ENCODE data around the gene TRIM28.
"Not testable (repeated sequence)": the region's sequence is repeated elsewhere in the genome, so short reads cannot be mapped to it uniquely, and the experiment has no call there.

Gene TRIM28

DNA sequence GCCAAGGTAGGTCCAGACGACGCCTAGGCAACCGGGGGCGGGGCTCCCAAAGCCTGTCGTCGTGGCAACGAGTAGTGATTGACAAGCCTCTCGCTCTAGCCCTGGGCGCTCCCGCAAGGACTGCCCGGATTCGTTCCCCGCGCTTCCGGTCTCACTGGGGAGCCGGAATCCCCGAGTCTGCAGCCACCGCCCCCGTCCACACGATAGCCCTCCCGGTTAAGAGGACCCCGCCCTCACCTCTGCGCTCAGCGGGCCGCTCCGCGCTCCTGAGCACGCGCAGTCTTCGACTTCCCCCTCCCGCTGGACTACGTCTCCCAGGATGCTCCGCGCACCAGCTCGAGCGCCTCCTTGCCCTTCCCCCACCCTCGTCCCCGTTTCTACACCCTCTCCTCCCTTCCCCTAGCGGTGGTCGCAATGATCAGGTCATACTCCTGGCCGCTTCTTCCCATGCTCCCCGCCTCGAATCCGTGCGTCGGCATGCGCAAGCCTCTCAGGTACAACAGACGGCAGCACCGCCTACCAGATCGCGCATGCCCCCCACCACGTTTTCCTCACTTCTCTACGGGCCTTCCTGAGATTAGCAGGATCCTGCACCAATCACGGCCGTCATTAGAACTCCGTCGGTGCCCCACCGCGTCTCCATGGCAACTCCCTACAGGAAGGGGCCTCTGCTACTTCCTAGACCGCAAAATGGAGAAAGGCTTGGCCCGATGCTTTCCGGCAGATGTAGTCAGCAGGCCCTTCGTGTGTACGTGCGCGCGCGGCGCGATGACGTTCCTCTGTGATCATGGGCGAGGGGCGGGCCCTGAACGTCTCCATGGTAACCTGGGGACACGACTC lies 29.2 kb downstream of the TRIM28 start, which contains the start of gene MZF1:
Gene MZF1 (minus strand): TSS at position 518 of the 840 bp plus-strand sequence. CDS start 1,946 bp downstream, outside the sequence.
- H3K36me3 ChIP-seq (ENCODE audit: control insufficient read depth, insufficient read depth, low read length) = no peaks in the 10 kb centered on the region
- H3K4me1 ChIP-seq (ENCODE audit: control insufficient read depth, insufficient read depth, low read length) = peaks cover 10% of the 10 kb centered on the region
- H3K27me3 ChIP-seq (ENCODE audit: control insufficient read depth, insufficient read depth, low read length) = no peaks in the 10 kb centered on the region
- peak within 1 kb of the TSS; percentile 99 for H3K4me3 ChIP-seq (ENCODE audit: low read length)
- H3K9ac ChIP-seq (ENCODE audit: low read length) = peak within 1 kb of the TSS; percentile 100
- H3K27ac ChIP-seq (ENCODE audit: low read depth, low read length) = peak within 1 kb of the TSS; percentile 100

GRCh38 chr19:58573658-58574164 lies 29.8 kb downstream of the TRIM28 start:
- H3K9ac ChIP-seq (ENCODE audit: low read length) = peak overlapping the region; percentile 45
- peaks cover 10% of the 10 kb centered on the region for H3K4me1 ChIP-seq (ENCODE audit: control insufficient read depth, insufficient read depth, low read length)
- H3K4me3 ChIP-seq (ENCODE audit: low read length) = peak overlapping the region; percentile 99
- no peaks in the 10 kb centered on the region for H3K27me3 ChIP-seq (ENCODE audit: control insufficient read depth, insufficient read depth, low read length)
- H3K36me3 ChIP-seq (ENCODE audit: control insufficient read depth, insufficient read depth, low read length) = no peaks in the 10 kb centered on the region
- peak overlapping the region; percentile 100 for H3K27ac ChIP-seq (ENCODE audit: low read depth, low read length)

GRCh38 chr19:58575183-58576041 lies 31.5 kb downstream of the TRIM28 start:
- peaks cover 10% of the 10 kb centered on the region for H3K4me1 ChIP-seq (ENCODE audit: control insufficient read depth, insufficient read depth, low read length)
- H3K9ac ChIP-seq (ENCODE audit: low read length) = peak overlapping the region; percentile 80
- H3K27ac ChIP-seq (ENCODE audit: low read depth, low read length) = peak overlapping the region; percentile 95

DNA sequence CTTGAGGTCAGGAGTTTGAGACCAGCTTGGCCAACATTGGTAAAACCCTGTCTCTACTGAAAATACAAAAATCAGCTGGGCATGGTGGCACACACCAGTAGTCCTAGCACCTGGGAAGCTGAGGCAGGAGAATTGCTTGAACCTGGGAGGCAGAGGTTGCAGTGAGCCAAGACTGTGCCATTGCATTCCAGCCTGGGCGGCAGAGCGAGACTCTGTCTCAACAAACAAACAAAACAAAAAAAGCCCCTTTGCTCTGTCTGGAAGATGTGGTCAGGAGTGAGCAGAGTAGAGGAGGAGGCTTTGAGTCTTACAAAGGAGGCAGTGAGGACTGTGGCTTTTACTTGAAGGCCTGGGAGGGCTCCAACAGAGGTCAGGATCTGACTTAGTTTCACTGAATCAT lies 33.7 kb downstream of the TRIM28 start:
- H3K4me3 ChIP-seq (ENCODE audit: low read length); H3K27me3 ChIP-seq (ENCODE audit: control insufficient read depth, insufficient read depth, low read length); H3K9ac ChIP-seq (ENCODE audit: low read length); H3K36me3 ChIP-seq (ENCODE audit: control insufficient read depth, insufficient read depth, low read length); H3K27ac ChIP-seq (ENCODE audit: low read depth, low read length): not testable (repeated sequence)
- peaks cover 19% of the 10 kb centered on the region for H3K4me1 ChIP-seq (ENCODE audit: control insufficient read depth, insufficient read depth, low read length)

More at GRCh38 chr19:58575183-58576041, 31.5 kb downstream of the TRIM28 start:
- H3K27me3 ChIP-seq (ENCODE audit: control insufficient read depth, insufficient read depth, low read length) = no peaks in the 10 kb centered on the region
- no peaks in the 10 kb centered on the region for H3K36me3 ChIP-seq (ENCODE audit: control insufficient read depth, insufficient read depth, low read length)
- H3K4me3 ChIP-seq (ENCODE audit: low read length) = peak overlapping the region; percentile 82

- Histone ChIP-seq H3K27me3 (ENCODE audit: control insufficient read depth, insufficient read depth, low read length) (no peaks in the 10 kb centered on the region), H3K4me3 (ENCODE audit: low read length) (no peak overlapping the region), H3K4me1 (ENCODE audit: control insufficient read depth, insufficient read depth, low read length) (peaks cover 19% of the 10 kb centered on the region), H3K9ac (ENCODE audit: low read length) (no peak overlapping the region), H3K27ac (ENCODE audit: low read depth, low read length) (no peak overlapping the region), H3K36me3 (ENCODE audit: control insufficient read depth, insufficient read depth, low read length) (peaks cover 5% of the 10 kb centered on the region)
These were observed 34.4 kb downstream of the TRIM28 start for GRCh38 chr19:58578012-58578925.

DNA sequence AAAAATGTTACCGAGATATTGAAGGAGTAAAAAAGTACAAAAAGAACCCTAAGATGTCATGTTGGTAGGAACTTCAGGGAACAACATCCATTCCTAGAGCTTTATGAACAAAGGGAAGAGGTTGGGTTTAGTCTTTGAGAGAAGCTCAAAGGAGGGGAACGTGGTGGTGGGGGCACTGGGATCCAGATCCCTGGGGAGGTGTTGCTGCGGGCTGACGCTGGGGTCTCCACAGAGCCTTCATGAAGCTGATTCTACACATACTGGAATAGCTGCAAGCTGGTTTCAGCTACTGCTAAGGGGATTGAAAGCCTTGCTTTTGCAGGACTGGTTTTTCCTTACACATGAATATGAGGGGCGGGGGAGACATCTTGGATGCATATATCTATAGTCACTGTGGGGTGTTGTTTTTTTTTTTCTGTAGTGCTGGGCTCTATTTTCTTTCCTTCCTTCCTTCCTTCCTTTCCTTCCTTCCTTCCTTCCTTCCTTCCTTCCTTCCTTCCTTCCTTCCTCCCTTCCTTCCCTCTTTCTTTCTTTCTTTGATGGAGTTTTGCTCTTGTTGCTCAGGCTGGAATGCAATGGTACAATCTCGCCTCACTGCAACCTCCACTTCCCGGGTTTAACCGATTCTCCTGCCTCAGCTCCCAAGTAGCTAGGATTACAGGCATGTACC lies 35.7 kb downstream of the TRIM28 start:
- no peaks in the 10 kb centered on the region for H3K27me3 ChIP-seq (ENCODE audit: control insufficient read depth, insufficient read depth, low read length)
- no peak overlapping the region for H3K9ac ChIP-seq (ENCODE audit: low read length)
- H3K27ac ChIP-seq (ENCODE audit: low read depth, low read length) = no peak overlapping the region
- H3K36me3 ChIP-seq (ENCODE audit: control insufficient read depth, insufficient read depth, low read length) = peaks cover 9% of the 10 kb centered on the region
- no peak overlapping the region for H3K4me3 ChIP-seq (ENCODE audit: low read length)
- peaks cover 13% of the 10 kb centered on the region for H3K4me1 ChIP-seq (ENCODE audit: control insufficient read depth, insufficient read depth, low read length)

GRCh38 chr19:58581227-58582141 lies 37.6 kb downstream of the TRIM28 start:
- peaks cover 9% of the 10 kb centered on the region for H3K36me3 ChIP-seq (ENCODE audit: control insufficient read depth, insufficient read depth, low read length)
- no peak overlapping the region for H3K9ac ChIP-seq (ENCODE audit: low read length)
- H3K4me1 ChIP-seq (ENCODE audit: control insufficient read depth, insufficient read depth, low read length) = peaks cover 9% of the 10 kb centered on the region
- peak overlapping the region; percentile 2 for H3K4me3 ChIP-seq (ENCODE audit: low read length)
- H3K27ac ChIP-seq (ENCODE audit: low read depth, low read length) = peak overlapping the region; percentile 81
- no peaks in the 10 kb centered on the region for H3K27me3 ChIP-seq (ENCODE audit: control insufficient read depth, insufficient read depth, low read length)

DNA sequence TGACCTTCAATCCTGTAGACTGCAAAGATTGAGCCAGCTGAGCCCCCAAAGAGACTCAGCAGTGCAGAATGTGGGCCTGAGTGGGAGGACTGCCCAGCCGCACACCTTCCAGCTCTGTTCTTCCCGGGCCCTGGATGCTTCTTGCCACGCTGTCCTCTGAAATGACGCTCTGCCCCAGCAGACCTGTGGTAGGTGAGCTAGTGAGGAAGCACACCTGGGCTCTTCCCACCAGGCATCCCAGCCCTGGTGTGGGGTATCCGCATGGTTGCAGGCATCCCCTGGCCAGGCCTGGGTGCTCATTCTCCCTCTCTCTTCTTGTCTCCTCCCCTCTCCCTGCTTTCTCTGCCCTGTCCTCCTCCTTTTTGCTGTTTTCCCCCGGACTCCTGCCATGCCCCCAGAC lies 39.1 kb downstream of the TRIM28 start:
- H3K9ac ChIP-seq (ENCODE audit: low read length) = no peak overlapping the region
- H3K4me3 ChIP-seq (ENCODE audit: low read length) = no peak overlapping the region
- H3K27me3 ChIP-seq (ENCODE audit: control insufficient read depth, insufficient read depth, low read length) = no peaks in the 10 kb centered on the region
- peaks cover 9% of the 10 kb centered on the region for H3K36me3 ChIP-seq (ENCODE audit: control insufficient read depth, insufficient read depth, low read length)
- no peak overlapping the region for H3K27ac ChIP-seq (ENCODE audit: low read depth, low read length)
- peaks cover 9% of the 10 kb centered on the region for H3K4me1 ChIP-seq (ENCODE audit: control insufficient read depth, insufficient read depth, low read length)

DNA sequence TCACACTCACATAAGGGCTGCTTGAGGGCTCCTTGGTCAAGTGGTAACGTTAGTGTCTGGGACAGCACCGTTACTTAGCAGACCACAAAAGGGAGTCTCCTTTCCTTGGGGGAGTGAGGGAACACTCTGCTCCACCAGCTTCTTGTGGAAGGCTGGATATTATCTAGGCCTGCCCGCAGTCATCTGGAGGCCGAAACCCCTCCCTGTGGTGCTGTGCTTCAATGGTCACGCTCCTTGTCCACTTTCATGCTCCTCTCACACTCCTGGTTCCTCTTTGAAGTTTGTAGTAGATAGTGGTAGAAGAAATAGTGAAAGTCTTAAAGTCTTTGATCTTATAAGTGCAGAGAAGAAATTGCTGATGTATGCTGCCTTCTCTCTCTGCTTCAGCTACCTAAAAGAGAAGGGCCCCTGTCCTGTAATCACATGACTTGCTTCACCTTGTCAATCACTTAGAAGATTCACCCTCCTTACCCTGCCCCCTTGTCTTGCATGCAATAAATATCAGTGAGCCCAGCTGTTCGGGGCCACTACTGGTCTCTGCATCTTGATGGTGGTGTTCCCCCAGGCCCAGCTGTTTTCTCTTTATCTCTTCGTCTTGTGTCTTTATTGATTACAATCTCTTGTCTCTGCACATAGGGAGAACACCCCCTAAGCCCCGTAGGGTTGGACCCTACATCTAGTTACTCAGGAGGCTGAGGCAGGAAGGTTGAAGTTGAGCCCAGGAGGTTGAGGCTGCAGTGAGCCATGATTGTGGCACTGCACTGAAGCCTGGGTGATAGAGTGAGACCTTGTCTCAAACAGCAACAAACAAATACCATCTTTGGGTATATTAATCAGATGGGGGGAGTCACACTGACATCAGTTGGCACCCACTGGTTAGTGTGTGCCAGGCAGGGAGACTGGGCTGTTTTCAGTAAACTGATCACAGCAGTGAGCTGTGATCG lies 40.9 kb downstream of the TRIM28 start:
- H3K36me3 ChIP-seq (ENCODE audit: control insufficient read depth, insufficient read depth, low read length) = peaks cover 9% of the 10 kb centered on the region

More for the DNA sequence above, 40.9 kb downstream of the TRIM28 start:
- Histone ChIP-seq H3K27me3 (ENCODE audit: control insufficient read depth, insufficient read depth, low read length) (no peaks in the 10 kb centered on the region), H3K27ac (ENCODE audit: low read depth, low read length) (no peak overlapping the region), H3K9ac (ENCODE audit: low read length) (no peak overlapping the region), H3K4me1 (ENCODE audit: control insufficient read depth, insufficient read depth, low read length) (peaks cover 9% of the 10 kb centered on the region), H3K4me3 (ENCODE audit: low read length) (no peak overlapping the region)
